GM12891 (cell line): ENCODE results near the gene RBPJ.

Source experiments
- DNase-seq: peaks from one replicate; pipeline ENCODE4 v3.0.0; 2011; ENCODE audit warnings: low spot score; ENCODE audit not compliant: insufficient read length
- FAIRE-seq: peaks from 2 replicates; lab custom pipeline; 2011; peaks lifted over from hg19 to GRCh38; lab: Jason Lieb, UNC
- PAX5 ChIP-seq: IDR thresholded peaks from 2 replicates; pipeline ENCODE4 v1.6.1; 2011; ENCODE audit warnings: low read length, moderate library complexity, mild to moderate bottlenecking; ENCODE audit not compliant: insufficient read depth, severe bottlenecking
- POLR2A ChIP-seq: IDR thresholded peaks from 2 replicates; pipeline ENCODE4 v1.6.1; 2011; ENCODE audit warnings: low read depth, low read length, control low read depth
- POLR2AphosphoS5 ChIP-seq: IDR thresholded peaks from 2 replicates; pipeline ENCODE4 v1.6.1; 2011; ENCODE audit warnings: low read depth, low read length, control low read depth
- POU2F2 ChIP-seq: IDR thresholded peaks from 2 replicates; pipeline ENCODE4 v1.6.1; 2011; ENCODE audit warnings: low read depth, mild to moderate bottlenecking, control low read depth, low read length, moderate library complexity
- SPI1 ChIP-seq: IDR thresholded peaks from 2 replicates; pipeline ENCODE4 v1.6.1; 2011; ENCODE audit warnings: low read depth, low read length, control low read depth
- TAF1 ChIP-seq: IDR thresholded peaks from 2 replicates; pipeline ENCODE4 v1.6.1; 2011; ENCODE audit warnings: low read depth, low read length, control low read depth

Gene RBPJ

DNA sequence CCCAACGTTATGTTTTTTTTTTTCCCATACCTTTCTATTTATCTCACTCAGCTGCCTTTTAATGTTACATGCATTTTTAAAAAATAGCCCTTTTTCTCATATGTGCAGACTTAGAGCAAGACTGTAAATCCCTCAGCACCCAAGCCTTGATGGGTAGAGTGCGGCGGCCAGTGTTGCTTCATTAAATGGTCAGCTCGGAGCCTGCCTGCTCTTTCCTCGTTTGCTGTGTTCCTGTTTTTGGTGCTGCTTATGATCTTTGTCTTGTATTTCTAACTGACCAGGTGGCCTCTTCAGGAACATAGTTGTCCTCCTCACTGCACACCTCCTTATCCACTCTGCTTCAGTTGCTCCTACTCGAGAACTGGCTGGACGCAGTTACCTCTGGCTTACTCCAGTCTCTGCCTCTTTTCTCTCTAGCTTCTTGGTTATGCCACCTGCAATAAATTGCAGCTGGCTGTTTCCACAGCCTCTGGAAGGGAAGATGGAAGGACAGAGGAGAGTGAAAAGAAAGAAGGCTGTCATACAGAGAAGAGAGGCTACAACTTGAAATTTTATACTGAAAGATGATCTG is 10.7 kb downstream of the RBPJ start:
- DNase-seq (no peak), FAIRE-seq (no peak)
- TF ChIP-seq SPI1 = no peak

DNA sequence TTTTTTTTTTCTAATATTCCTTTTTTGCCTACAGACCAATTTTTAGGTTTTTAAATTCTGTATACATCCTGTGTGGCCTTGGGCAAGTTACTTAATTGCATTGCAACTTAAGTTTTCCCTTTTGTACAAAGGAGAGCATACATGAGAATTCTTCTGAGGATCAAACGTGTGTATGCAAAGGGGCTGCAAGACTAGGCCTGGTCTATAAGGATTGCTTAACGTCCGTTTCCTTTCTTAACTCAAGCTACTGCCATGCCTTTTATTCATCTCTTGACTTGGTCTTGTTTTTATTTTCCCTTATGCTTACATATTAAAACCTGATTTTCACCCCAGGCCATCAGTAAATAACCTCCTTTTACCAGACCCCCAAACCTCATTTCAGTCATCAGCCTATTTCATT is 13.6 kb downstream of the RBPJ start:
- FAIRE-seq (no peak), DNase-seq (no peak)
- TF ChIP-seq POLR2AphosphoS5 = no peak
- no peak for TF ChIP-seq TAF1
- no peak for TF ChIP-seq POLR2A
- no peak for TF ChIP-seq SPI1
- no peak for TF ChIP-seq POU2F2
- no peak for TF ChIP-seq PAX5

DNA sequence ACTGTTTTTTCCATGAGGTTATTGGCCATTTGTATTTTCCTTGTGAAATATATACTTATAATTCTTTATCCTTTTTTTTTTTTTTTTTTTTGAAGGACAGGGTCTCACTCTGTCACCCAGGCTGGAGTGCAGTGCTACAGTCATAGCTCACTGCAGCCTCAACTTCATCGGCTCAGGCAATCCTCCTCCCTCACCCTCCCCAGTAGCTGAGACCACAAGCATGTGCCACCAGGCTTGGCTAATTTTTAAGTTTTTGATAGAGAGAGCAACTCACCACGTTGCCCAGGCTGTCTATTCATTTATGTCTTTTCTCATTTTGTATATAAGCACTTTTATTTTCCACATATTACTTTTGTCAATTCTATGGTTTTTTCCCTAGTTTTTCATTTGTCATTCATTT is 16.8 kb downstream of the RBPJ start:
- TF ChIP-seq SPI1 (no peak), POLR2AphosphoS5 (no peak), TAF1 (no peak), POLR2A (no peak), POU2F2 (no peak), PAX5 (no peak)
- FAIRE-seq = no peak
- no peak for DNase-seq

DNA sequence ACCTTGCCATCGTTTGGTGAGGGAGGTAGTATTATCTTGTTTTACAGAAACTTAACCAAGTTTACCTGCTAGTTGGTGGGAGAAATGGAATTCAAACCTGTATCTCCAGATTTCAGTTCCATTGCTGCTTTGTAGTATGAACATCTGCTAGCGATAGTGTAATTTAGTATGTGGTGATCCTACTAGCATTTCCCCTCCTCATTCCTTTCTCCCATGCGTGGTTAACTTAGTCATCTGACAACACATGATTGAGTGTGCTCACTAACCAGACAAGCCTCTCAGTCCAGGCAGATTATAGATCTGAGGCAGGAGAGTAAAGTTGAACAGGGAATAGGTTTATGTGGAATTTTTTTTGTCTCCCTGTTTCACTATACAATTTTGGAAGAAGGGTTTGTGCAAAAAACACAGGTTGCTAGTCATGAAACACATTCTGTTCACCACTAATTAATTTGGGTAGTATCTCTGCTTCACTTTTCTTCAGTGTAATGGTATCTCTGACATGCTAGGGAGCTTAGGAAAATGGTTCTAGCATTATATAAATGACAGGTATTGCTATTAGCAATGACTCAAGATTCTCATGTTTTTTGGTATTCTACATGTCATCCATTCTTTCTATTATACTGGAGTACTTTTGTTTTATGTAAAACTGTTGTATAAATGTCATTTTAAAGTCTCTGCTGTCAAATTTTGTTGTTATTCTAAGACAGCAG is 21.7 kb downstream of the RBPJ start:
- DNase-seq (no peak), FAIRE-seq (peak; percentile 78)
- TF ChIP-seq TAF1 (no peak), SPI1 (no peak)

DNA sequence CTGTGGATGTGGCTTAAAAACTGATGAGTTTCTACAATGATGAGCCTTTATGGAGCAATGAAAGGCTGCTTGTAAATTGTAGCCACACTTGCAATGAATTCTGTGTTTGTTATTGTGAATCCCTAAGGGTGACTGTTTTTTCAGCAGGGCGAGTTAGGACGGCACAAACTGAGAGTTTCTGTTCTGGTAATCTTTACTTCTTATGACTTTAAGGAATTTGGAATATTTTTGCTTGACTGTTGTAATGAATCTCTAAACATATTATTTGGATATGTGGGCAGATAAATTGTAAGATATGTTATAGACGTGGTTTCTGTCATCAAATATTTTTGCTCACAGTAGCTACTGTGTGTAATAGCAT is 22.2 kb downstream of the RBPJ start:
- no peak for TF ChIP-seq POU2F2
- TF ChIP-seq TAF1 = no peak
- no peak for TF ChIP-seq PAX5
- TF ChIP-seq POLR2AphosphoS5 = no peak
- TF ChIP-seq POLR2A = no peak
- no peak for TF ChIP-seq SPI1
- no peak for DNase-seq
- FAIRE-seq = no peak

DNA sequence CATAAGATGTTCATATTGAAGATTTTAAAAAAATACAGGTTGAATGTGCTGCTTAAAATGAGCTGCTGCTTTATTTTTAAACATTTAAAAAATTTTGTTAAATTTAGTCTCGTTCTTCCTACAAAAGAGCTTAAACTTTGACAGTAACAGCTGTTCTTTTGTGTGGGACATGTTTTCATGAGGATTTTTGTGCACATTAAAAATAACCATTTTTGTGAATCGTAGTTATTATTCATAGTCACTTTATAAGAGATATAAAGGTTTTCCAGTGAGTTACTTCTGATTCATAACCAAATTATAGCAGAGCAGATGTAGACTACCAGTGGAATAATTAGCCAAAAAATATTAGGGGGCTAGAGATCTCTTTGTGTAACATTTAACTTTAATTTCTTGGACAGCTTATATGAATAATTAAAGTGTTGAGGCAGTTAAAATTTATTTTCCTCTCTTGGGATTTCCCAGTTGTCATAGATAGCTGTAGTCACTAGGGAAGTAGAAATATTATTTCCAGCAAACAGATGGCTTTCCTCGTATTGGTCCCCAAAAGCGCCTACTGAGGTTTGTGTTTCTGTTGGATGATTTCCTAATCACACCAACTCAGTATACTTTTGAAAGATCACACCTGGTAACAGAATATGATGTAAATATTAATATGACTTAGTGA is 24.2 kb downstream of the RBPJ start:
- DNase-seq (no peak), FAIRE-seq (no peak)
- no peak for TF ChIP-seq POLR2AphosphoS5
- no peak for TF ChIP-seq POU2F2
- TF ChIP-seq PAX5 = no peak
- no peak for TF ChIP-seq TAF1
- no peak for TF ChIP-seq POLR2A
- no peak for TF ChIP-seq SPI1

DNA sequence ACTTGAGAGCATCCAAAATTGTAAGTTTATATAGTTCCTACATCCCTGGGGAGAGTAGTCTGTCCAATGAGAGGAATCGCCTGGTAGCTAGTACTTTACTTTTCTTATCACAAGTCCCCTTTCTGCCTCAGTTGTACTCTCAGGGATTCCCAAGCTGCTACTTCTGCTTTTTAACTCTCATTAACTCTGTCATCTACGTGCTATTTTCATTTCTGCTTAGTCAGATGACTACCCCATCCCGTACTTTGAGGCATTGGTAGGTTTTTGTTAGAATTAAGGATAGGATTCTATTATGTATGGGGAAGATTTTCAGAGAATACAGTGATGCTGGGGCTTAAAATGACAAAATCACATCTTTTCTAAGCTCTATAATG is 24.7 kb downstream of the RBPJ start:
- TF ChIP-seq SPI1 (peak; percentile 73), TAF1 (no peak)
- DNase-seq (no peak), FAIRE-seq (no peak)

DNA sequence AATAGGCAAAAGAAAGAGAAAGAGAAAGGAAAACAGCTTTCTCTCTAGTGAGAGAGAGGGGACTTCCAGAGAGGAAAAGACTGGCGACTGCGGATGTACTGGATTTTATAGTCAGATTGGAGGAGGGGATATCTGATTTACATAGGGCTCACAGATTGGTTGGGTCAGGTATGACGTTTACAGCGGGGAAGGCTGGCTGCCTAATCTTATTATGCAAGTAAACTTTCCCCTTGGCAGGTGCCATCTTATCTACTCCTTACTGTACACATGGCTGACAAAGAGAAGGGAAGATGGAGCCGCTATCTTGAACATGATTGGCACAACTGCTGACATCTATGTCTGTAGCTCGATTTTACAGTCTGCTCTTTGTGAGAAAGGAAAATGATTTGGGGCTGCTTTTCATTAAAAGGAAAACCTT is 25.4 kb downstream of the RBPJ start:
- DNase-seq (no peak), FAIRE-seq (no peak)
- no peak for TF ChIP-seq SPI1
- TF ChIP-seq PAX5 = no peak
- TF ChIP-seq POLR2AphosphoS5 = no peak
- no peak for TF ChIP-seq TAF1
- TF ChIP-seq POU2F2 = no peak
- TF ChIP-seq POLR2A = no peak

DNA sequence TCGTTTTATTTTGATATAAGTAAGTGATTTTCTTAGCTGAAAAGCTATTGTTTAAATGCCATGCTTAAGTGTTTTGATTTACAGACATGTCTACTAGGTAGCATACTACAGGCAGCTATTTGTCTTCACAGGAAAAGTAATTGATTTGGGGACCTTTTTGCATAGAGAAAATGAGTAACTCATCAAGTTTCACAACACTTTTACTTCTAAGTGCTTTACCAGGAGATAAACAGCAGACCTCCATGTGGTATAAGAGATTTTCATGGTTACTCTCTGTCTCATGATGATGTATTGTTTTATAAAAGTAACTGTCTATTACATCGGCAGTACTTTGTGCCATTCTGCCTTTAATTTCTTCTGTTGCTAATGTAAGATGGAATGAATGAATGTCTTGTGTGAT is 28.7 kb downstream of the RBPJ start:
- DNase-seq (no peak), FAIRE-seq (peak; percentile 16)
- no peak for TF ChIP-seq POLR2AphosphoS5

DNA sequence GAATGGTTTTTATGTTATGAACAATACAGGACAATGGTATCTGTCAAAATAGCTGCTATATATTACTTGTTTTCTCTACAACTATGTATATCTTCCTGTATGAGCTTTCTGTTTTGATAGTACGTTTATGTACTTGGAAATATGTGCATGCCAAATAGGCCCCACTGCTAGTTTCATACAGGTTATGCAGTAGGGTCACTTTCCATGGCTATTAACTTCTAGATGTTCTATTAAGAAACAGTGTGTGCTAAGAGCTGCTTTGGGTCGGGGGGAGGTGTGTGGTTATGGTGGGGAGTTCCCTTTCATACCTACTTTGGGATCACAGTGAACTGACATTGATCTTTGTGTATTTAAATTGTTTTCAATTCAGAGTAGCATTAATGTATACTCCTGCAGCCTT is 30.9 kb downstream of the RBPJ start:
- TF ChIP-seq POLR2A (no peak), PAX5 (no peak), SPI1 (no peak)
- FAIRE-seq (no peak), DNase-seq (no peak)

DNA sequence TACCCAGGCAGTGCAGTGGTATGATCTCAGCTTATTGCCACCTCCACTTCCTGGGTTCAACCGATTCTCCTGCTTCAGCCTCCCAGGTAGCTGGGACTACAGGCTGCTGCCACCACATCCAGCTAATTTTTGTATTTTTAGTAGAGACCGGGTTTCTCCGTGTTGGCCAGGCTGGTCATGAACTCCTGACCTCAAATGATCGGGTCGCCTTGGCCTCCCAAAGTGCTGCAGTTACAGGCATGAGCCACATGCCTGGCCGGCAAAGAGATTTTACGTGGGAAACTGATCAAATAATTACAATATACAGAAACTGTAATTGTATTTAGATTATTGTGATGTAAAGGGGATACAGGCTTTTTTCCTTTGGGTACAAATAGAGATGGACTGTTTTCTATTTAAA is 33.7 kb downstream of the RBPJ start:
- DNase-seq (no peak), FAIRE-seq (no peak)
- TF ChIP-seq TAF1 = no peak
- TF ChIP-seq PAX5 = no peak
- TF ChIP-seq POLR2AphosphoS5 = no peak
- no peak for TF ChIP-seq POU2F2
- TF ChIP-seq SPI1 = no peak
- no peak for TF ChIP-seq POLR2A
